ENCODE data around the gene RABGAP1L. TPM values are rescaled to one million over a fixed set of nuclear protein-coding genes. Genes with fewer than 3 reads are reported as not detected.

Gene RABGAP1L
- total and polyA plus RNA-seq, 2 of the 4 experiments (the other 2 are of a cell fraction): 7.9 to 26.7 TPM

GRCh38 chr1:174858301-174858700, 699.0 kb downstream of the RABGAP1L start:
- no peak for DNase-seq
- intact Hi-C loops (cut with micrococcal nuclease): no loop called here
- Histone ChIP-seq H4K20me1 (ENCODE audit: insufficient read depth, low read length) (no peaks in the 10 kb centered on the region), H3K4me3 (ENCODE audit: insufficient read depth, low read depth, low read length) (no peak overlapping the region), H3K79me1 (ENCODE audit: low read depth in 1 of 2, low read length in 2 of 2) (no peaks in the 10 kb centered on the region), H2AFZ (replicated peaks; ENCODE audit: low read length, poor library complexity) (no peak overlapping the region), H3K9ac (ENCODE audit: low read depth, low read length) (no peak overlapping the region), H3K4me2 (ENCODE audit: low read depth, low read length) (no peak overlapping the region), H3K4ac (ENCODE audit: low read depth, low read length) (no peak overlapping the region), H3K36me3 (ENCODE audit: control insufficient read depth, insufficient read depth, low read length) (no peaks in the 10 kb centered on the region), H4K91ac (ENCODE audit: insufficient read depth, low read depth, low read length) (no peak overlapping the region), H2BK120ac (ENCODE audit: low read depth, low read length) (no peak overlapping the region), H3K4me1 (ENCODE audit: control insufficient read depth, insufficient read depth, low read length) (no peaks in the 10 kb centered on the region), H3K27ac (ENCODE audit: insufficient read depth, low read length) (no peak overlapping the region), H2BK20ac (ENCODE audit: low read depth, low read length) (no peak overlapping the region), H3K27me3 (ENCODE audit: control insufficient read depth, insufficient read depth, low read length) (no peaks in the 10 kb centered on the region), H3K14ac (replicated peaks; ENCODE audit: low read depth, low read length) (no peak overlapping the region), H3K18ac (ENCODE audit: low read depth, low read length) (no peak overlapping the region), H2BK15ac (ENCODE audit: low read depth, low read length) (no peak overlapping the region), H4K8ac (ENCODE audit: low read depth in 2 of 2, low read length in 2 of 2) (no peak overlapping the region), H3K9me1 (ENCODE audit: insufficient read depth, low read length) (no peaks in the 10 kb centered on the region), H2AK5ac (ENCODE audit: low read depth, low read length) (no peak overlapping the region), H2BK5ac (ENCODE audit: low read depth, low read length, poor library complexity, severe bottlenecking) (no peak overlapping the region), H2AK9ac (replicated peaks; ENCODE audit: low read depth, low read length, poor library complexity) (no peak overlapping the region), H3K56ac (ENCODE audit: extremely low read depth, insufficient read depth, low read length) (no peak overlapping the region; the same call in 1 of the 2 replicates), H3K23ac (ENCODE audit: low read depth, low read length) (no peak overlapping the region), H3K9me3 (ENCODE audit: control insufficient read depth, insufficient read depth, low read length) (no peaks in the 10 kb centered on the region), H4K5ac (ENCODE audit: low read depth, low read length) (no peak overlapping the region)
- CTCF ChIA-PET: no interaction called here
- WGBS, 2 experiments (ENCODE audit: extremely low coverage in 2 of 2, insufficient read length in 1 of 2): no CpG with 5 or more reads among the region's 1 CpG
- POLR2A ChIA-PET (ENCODE audit: unreplicated experiment): no interaction called here
- no peak for ATAC-seq (ENCODE audit: low read depth)
- TF ChIP-seq, protein P1, sequence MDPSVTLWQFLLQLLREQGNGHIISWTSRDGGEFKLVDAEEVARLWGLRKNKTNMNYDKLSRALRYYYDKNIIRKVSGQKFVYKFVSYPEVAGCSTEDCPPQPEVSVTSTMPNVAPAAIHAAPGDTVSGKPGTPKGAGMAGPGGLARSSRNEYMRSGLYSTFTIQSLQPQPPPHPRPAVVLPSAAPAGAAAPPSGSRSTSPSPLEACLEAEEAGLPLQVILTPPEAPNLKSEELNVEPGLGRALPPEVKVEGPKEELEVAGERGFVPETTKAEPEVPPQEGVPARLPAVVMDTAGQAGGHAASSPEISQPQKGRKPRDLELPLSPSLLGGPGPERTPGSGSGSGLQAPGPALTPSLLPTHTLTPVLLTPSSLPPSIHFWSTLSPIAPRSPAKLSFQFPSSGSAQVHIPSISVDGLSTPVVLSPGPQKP (IDR thresholded peaks at IDR 0.05; ENCODE audit: borderline replicate concordance, low read depth, low read length): no peak
- TF ChIP-seq CHD1 (IDR thresholded peaks at IDR 0.05; ENCODE audit: low read depth, low read length): no peak
- TF ChIP-seq RCOR1 (IDR thresholded peaks at IDR 0.05; ENCODE audit: insufficient replicate concordance, low read length): no peak
- dilution Hi-C loops (cut with HindIII; ENCODE audit: low sequenced_read_pairs, unreplicated experiment): no loop called here
- no TSS peak for BruUV-seq (replicated peaks)
- in situ Hi-C loops (cut with MboI; ENCODE audit: low sequenced_read_pairs): no loop called here
